Hepatocyte (in vitro differentiated cells): ENCODE results near the gene PHC1. TPM values are rescaled to one million over a fixed set of nuclear protein-coding genes. Genes with fewer than 3 reads are reported as not detected.

Source experiments
- DNase-seq: peaks from one replicate; pipeline ENCODE4 v3.0.0-alpha.2; 2016; ENCODE audit warnings: low spot score
- H2AFZ ChIP-seq: fragments of 200-600 bp; sonication (generic); 2 replicates; pipeline ENCODE4 v1.6.0; 2016; ENCODE audit warnings: antibody characterized with exemption, mild to moderate bottlenecking
- H3K27ac ChIP-seq: fragments of 200-600 bp; sonication (generic); 2 replicates; pipeline ENCODE4 v1.5.1; 2016; ENCODE audit warnings: mild to moderate bottlenecking
- H3K27me3 ChIP-seq: fragments of 200-600 bp; sonication (generic); 2 replicates; pipeline ENCODE4 v1.6.1; 2016
- H3K36me3 ChIP-seq: fragments of 200-600 bp; sonication (generic); replicated peaks from 2 replicates; pipeline ENCODE4 v1.5.1; 2016; ENCODE audit warnings: low read depth; ENCODE audit not compliant: insufficient read depth
- H3K4me1 ChIP-seq: fragments of 200-600 bp; sonication (generic); 2 replicates; pipeline ENCODE4 v1.5.1; 2016; ENCODE audit warnings: mild to moderate bottlenecking, moderate library complexity; ENCODE audit not compliant: insufficient read depth
- H3K4me2 ChIP-seq: fragments of 200-600 bp; sonication (generic); 2 replicates; pipeline ENCODE4 v1.6.0; 2016
- H3K4me3 ChIP-seq: fragments of 200-600 bp; sonication (generic); 2 replicates; pipeline ENCODE4 v1.5.1; 2016; ENCODE audit warnings: mild to moderate bottlenecking
- H3K79me2 ChIP-seq: fragments of 200-600 bp; sonication (generic); 2 replicates; pipeline ENCODE4 v1.6.0; 2017; ENCODE audit warnings: mild to moderate bottlenecking
- H3K9me2 ChIP-seq: fragments of 200-600 bp; sonication (generic); replicated peaks from 2 replicates; pipeline ENCODE4 v1.6.0; 2017; ENCODE audit warnings: mild to moderate bottlenecking; ENCODE audit not compliant: insufficient read depth
- H3K9me3 ChIP-seq: fragments of 200-600 bp; sonication (generic); 2 replicates; pipeline ENCODE4 v1.5.1; 2016; ENCODE audit warnings: low read depth, mild to moderate bottlenecking
- H4K20me1 ChIP-seq: fragments of 200-600 bp; sonication (generic); 2 replicates; pipeline ENCODE4 v1.6.0; 2016; ENCODE audit warnings: mild to moderate bottlenecking; ENCODE audit not compliant: insufficient read depth, poor library complexity, severe bottlenecking
- EZH2 ChIP-seq: fragments of 200-600 bp; sonication (generic); IDR thresholded peaks from 2 replicates; pipeline ENCODE4 v1.6.1; 2016; ENCODE audit warnings: antibody characterized with exemption, mild to moderate bottlenecking, borderline replicate concordance
- EZH2phosphoT487 ChIP-seq: fragments of 200-600 bp; sonication (generic); IDR thresholded peaks from one replicate; pipeline ENCODE4 v1.6.1; 2018; ENCODE audit warnings: antibody characterized with exemption, mild to moderate bottlenecking, low read depth, moderate library complexity; ENCODE audit not compliant: unreplicated experiment, severe bottlenecking
- WGBS: methylation state at CpG from one replicate; pipeline ENCODE4 v1.1.6; 2016; ENCODE audit warnings: low lambda C conversion rate; ENCODE audit errors: missing lambda C conversion rate; 5-methylcytosine and 5-hydroxymethylcytosine counted together
- polyA plus RNA-seq: library from polyadenylated mRNA; unstranded; fragments of >200 nt; fragmentation: Nextera tagmentation; extraction: Ambion mirVana; gene quantifications from 2 replicates; pipeline ENCODE4 v1.2.1, GENCODE V29; 2016
- total RNA-seq: library from RNA; depleted of rRNA; stranded (reverse); fragments of >200 nt; gene quantifications from 2 replicates; pipeline ENCODE4 v1.2.3, GENCODE V29; 2014
- TF ChIP-seq, protein P1 (sequence below): fragments of 200-600 bp; sonication (generic); IDR thresholded peaks from 2 replicates; pipeline ENCODE4 v1.5.1; 2016; ENCODE audit warnings: antibody characterized with exemption, mild to moderate bottlenecking; ENCODE audit not compliant: poor library complexity

PHC1 gene
- total and polyA plus RNA-seq, 2 experiments from 2014 or later: 25.8 to 38.8 TPM

DNA sequence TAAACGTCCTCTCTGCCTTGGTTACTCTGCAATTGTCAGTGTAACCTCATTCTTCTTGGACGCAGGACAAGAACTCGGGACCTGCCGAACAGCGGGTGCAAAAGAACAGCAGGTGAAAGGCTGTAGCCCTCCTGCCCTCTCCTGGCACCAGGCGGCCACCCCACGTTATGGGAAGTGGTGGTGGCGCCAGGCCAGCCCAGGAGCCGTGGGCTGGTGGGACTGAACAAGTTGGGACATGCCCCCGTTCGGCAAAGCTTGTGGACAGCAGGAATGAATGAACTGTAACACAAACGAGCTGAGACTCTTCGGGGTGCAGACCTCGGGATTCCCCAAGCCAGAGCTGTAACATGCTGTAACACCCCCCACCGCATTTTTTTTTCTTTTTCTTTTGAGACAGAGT is 41.8 kb downstream of the PHC1 start:
- no peaks in the 10 kb centered on the region for H4K20me1 ChIP-seq
- H3K27ac ChIP-seq: no peak overlapping the region
- H3K9me3 ChIP-seq: no peaks in the 10 kb centered on the region
- H3K79me2 ChIP-seq: peaks cover 9% of the 10 kb centered on the region
- H2AFZ ChIP-seq: no peak overlapping the region
- no peaks in the 10 kb centered on the region for H3K27me3 ChIP-seq
- H3K4me3 ChIP-seq: no peak overlapping the region
- no peaks in the 10 kb centered on the region for H3K9me2 ChIP-seq
- TF ChIP-seq EZH2phosphoT487 (no peak), EZH2 (no peak)
- TF ChIP-seq, protein P1, sequence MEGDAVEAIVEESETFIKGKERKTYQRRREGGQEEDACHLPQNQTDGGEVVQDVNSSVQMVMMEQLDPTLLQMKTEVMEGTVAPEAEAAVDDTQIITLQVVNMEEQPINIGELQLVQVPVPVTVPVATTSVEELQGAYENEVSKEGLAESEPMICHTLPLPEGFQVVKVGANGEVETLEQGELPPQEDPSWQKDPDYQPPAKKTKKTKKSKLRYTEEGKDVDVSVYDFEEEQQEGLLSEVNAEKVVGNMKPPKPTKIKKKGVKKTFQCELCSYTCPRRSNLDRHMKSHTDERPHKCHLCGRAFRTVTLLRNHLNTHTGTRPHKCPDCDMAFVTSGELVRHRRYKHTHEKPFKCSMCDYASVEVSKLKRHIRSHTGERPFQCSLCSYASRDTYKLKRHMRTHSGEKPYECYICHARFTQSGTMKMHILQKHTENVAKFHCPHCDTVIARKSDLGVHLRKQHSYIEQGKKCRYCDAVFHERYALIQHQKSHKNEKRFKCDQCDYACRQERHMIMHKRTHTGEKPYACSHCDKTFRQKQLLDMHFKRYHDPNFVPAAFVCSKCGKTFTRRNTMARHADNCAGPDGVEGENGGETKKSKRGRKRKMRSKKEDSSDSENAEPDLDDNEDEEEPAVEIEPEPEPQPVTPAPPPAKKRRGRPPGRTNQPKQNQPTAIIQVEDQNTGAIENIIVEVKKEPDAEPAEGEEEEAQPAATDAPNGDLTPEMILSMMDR: no peak
- H3K4me1 ChIP-seq: no peaks in the 10 kb centered on the region
- no peaks in the 10 kb centered on the region for H3K36me3 ChIP-seq
- no peak overlapping the region for H3K4me2 ChIP-seq
- DNase-seq: no peak
- 91% methylated on average over 15 of the region's 15 CpGs for WGBS

DNA sequence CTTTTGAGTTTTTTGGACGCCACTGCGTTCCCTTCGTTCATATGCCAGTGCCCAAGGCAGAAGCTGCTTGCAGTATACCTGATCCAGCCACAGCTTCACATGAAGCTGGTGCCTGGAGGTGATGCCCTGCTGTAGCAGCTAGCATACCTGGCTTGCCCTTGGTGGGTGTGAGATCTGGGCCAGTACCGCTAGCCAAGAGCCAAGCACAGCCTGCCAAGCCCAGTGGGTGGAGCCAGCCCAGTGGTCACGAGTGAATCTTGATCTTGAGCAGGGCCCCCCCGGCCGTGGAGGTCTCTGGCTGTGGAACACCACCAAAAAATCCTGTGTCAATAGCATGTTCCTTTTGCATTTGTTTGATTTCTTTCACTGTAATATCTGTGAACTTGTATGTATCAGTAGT is 42.5 kb downstream of the PHC1 start:
- WGBS: 83% methylated on average over 7 of the region's 7 CpGs
- Histone ChIP-seq H3K79me2 (peaks cover 2% of the 10 kb centered on the region), H3K4me2 (no peak overlapping the region), H3K36me3 (no peaks in the 10 kb centered on the region), H3K27ac (no peak overlapping the region), H3K27me3 (no peaks in the 10 kb centered on the region), H3K4me3 (no peak overlapping the region), H3K4me1 (no peaks in the 10 kb centered on the region), H4K20me1 (no peaks in the 10 kb centered on the region), H3K9me2 (no peaks in the 10 kb centered on the region), H2AFZ (no peak overlapping the region), H3K9me3 (no peaks in the 10 kb centered on the region)
- DNase-seq: no peak
- TF ChIP-seq, protein P1: no peak
- no peak for TF ChIP-seq EZH2
- TF ChIP-seq EZH2phosphoT487: no peak

DNA sequence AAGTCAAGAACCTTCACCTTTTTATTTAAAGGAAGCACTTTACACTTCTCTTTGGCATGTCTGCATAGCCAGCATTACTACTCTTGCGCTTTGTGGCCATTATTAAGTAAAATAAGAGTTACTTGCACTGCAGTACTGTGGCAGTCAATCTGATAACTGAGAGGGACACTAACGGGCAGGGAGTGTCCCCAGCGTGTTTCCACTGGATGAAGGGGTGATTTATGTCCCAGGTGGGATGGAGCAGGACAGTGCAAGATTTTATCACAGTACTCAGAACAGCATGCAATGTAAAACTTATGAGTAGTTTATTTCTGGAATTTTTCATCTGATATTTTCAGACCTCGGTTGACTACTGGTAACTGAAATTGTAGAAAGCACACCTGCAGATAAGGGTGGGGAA is 43.3 kb downstream of the PHC1 start:
- Histone ChIP-seq H3K79me2 (no peaks in the 10 kb centered on the region), H3K27me3 (no peaks in the 10 kb centered on the region), H4K20me1 (no peaks in the 10 kb centered on the region), H3K9me3 (no peaks in the 10 kb centered on the region), H3K4me3 (no peak overlapping the region), H3K36me3 (no peaks in the 10 kb centered on the region), H3K4me1 (no peaks in the 10 kb centered on the region), H3K9me2 (no peaks in the 10 kb centered on the region), H2AFZ (no peak overlapping the region), H3K4me2 (no peak overlapping the region), H3K27ac (no peak overlapping the region)
- WGBS: 78% methylated on average over 4 of the region's 4 CpGs
- TF ChIP-seq EZH2 (no peak), EZH2phosphoT487 (no peak)
- TF ChIP-seq, protein P1: no peak
- no peak for DNase-seq

DNA sequence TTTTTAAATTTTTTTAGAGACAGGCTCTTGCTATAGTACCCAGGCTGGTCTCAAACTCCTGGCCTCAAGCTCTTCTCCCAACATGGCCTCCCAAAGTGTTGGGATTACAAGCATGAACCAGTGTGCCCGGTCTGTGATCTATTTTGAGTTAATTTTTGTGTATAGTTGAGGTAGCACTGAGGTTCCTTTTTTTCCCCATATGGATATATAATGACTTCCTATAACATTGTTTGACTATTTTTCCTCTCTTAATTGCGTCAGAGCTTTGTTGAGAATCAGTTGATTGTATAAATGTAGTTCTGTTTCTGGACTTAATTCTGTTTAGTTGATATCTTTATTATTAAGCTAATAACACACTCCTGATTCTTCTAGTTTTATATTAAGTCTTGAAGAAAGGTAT is 43.8 kb downstream of the PHC1 start:
- no peak for DNase-seq
- WGBS: 88% methylated on average over 2 of the region's 2 CpGs
- Histone ChIP-seq H2AFZ (no peak overlapping the region), H3K27ac (no peak overlapping the region), H3K4me1 (no peaks in the 10 kb centered on the region), H3K79me2 (no peaks in the 10 kb centered on the region), H4K20me1 (no peaks in the 10 kb centered on the region), H3K4me3 (no peak overlapping the region), H3K9me3 (no peaks in the 10 kb centered on the region), H3K4me2 (no peak overlapping the region), H3K9me2 (no peaks in the 10 kb centered on the region), H3K36me3 (no peaks in the 10 kb centered on the region), H3K27me3 (no peaks in the 10 kb centered on the region)
- no peak for TF ChIP-seq EZH2
- TF ChIP-seq, protein P1: no peak
